ENCODE results near the gene CLMN. TPM values are rescaled to one million over a fixed set of nuclear protein-coding genes. Genes with fewer than 3 reads are reported as not detected.

Gene CLMN
- total and polyA plus RNA-seq, 2 donors (not counting 1 experiment from before 2014, with no cell fraction given) = 9.6 to 51.5 TPM

DNA sequence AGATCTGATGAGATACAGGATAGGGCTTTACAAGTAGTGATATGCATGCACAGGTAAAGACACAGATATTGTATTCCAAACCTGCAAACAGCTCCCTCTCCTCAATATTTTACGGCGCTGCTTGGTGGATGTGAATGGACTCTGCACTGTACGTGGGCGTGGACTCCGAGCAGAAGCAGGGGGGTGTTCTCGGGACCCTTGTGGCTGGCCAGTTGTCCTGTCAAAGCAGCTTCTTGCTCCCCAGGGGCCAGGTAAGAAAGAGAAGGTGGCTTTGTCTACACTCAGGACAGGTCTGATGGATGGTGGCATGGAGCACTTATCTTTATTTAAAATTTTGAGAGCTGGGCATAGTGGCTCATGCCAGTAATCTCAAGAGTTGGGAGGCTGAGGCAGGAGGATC is 29.5 kb upstream of the CLMN start:
- Histone ChIP-seq H3K9ac (ENCODE audit: low read length) (no peak overlapping the region), H3K36me3 (replicated peaks in 1 of 2; ENCODE audit: control extremely low read depth in 1 of 2, control insufficient read depth in 1 of 2, extremely low read depth in 1 of 2, insufficient read depth in 2 of 2, low read length in 1 of 2) (no peaks in the 10 kb centered on the region), H3K79me2 (ENCODE audit: control insufficient read depth, insufficient read depth, low read length) (no peaks in the 10 kb centered on the region), H3K4me2 (replicated peaks; ENCODE audit: low read depth, low read length, poor library complexity, severe bottlenecking) (no peak overlapping the region), H3K27ac (ENCODE audit: low read length in 2 of 2) (no peak overlapping the region), H3K4me1 (ENCODE audit: control insufficient read depth in 2 of 2, insufficient read depth in 2 of 2, low read length in 2 of 2) (peaks cover 5 to 7% of the 10 kb centered on the region in 2 donors), H4K20me1 (ENCODE audit: control insufficient read depth, insufficient read depth, low read length, poor library complexity, severe bottlenecking) (no peaks in the 10 kb centered on the region), H2AFZ (ENCODE audit: insufficient read depth, low read depth, low read length, poor library complexity, severe bottlenecking) (no peak overlapping the region), H3K27me3 (replicated peaks in 1 of 4; ENCODE audit: control extremely low read depth in 1 of 4, control insufficient read depth in 3 of 4, insufficient read depth in 4 of 4, low read length in 3 of 4) (peaks cover 0 to 8% (median 0%) of the 10 kb centered on the region in 4 experiments), H3K9me3 (ENCODE audit: control extremely low read depth in 1 of 3, control insufficient read depth in 2 of 3, insufficient read depth in 1 of 3, low read length in 2 of 3) (peaks cover 0 to 4% (median 0%) of the 10 kb centered on the region in 3 donors), H3K4me3 (ENCODE audit: control extremely low read depth in 1 of 5, extremely low read depth in 1 of 5, insufficient read depth in 1 of 5, low read depth in 2 of 5, low read length in 4 of 5) (no peak overlapping the region)
- no peak for DNase-seq
- CTCF ChIA-PET = interaction anchor here (1.2 to 2.2 kb wide), 2 partner anchors 12 to 19 kb away, joined by 3 to 8 read pairs; no protein-coding TSS in a partner anchor
- TF ChIP-seq, protein P1, sequence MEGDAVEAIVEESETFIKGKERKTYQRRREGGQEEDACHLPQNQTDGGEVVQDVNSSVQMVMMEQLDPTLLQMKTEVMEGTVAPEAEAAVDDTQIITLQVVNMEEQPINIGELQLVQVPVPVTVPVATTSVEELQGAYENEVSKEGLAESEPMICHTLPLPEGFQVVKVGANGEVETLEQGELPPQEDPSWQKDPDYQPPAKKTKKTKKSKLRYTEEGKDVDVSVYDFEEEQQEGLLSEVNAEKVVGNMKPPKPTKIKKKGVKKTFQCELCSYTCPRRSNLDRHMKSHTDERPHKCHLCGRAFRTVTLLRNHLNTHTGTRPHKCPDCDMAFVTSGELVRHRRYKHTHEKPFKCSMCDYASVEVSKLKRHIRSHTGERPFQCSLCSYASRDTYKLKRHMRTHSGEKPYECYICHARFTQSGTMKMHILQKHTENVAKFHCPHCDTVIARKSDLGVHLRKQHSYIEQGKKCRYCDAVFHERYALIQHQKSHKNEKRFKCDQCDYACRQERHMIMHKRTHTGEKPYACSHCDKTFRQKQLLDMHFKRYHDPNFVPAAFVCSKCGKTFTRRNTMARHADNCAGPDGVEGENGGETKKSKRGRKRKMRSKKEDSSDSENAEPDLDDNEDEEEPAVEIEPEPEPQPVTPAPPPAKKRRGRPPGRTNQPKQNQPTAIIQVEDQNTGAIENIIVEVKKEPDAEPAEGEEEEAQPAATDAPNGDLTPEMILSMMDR (IDR thresholded peaks at IDR 0.05) = no peak
- TF ChIP-seq EZH2 (IDR thresholded peaks at IDR 0.05; ENCODE audit: borderline replicate concordance, insufficient read depth, low read depth, low read length, poor library complexity, severe bottlenecking) = no peak
- Mint-ChIP-seq H3K27ac (no peak overlapping the region), H3K9me3 (ENCODE audit: insufficient read depth) (peaks cover 2% of the 10 kb centered on the region), H3K27me3 (peaks cover 29% of the 10 kb centered on the region), H3K4me1 (peaks cover 4% of the 10 kb centered on the region), H3K4me3 (no peak overlapping the region)
- intact Hi-C loops (cut with micrococcal nuclease) = no loop called here
- no peak for ATAC-seq (ENCODE audit: low read depth)
- POLR2A ChIA-PET = no interaction called here
- WGBS (ENCODE audit: insufficient coverage) = 100% methylated on average over 3 of the region's 6 CpGs

GRCh38 chr14:95348395-95349080 is 28.8 kb upstream of the CLMN start:
- H3K4me1 Mint-ChIP-seq = peaks cover under 1% of the 10 kb centered on the region
- DNase-seq (no peak), ATAC-seq (ENCODE audit: low read depth) (no peak)
- TF ChIP-seq, protein P1 (IDR thresholded peaks at IDR 0.05) = no peak
- no peak for TF ChIP-seq EZH2 (IDR thresholded peaks at IDR 0.05; ENCODE audit: borderline replicate concordance, insufficient read depth, low read depth, low read length, poor library complexity, severe bottlenecking)
- Histone ChIP-seq H3K4me3 (ENCODE audit: control extremely low read depth in 1 of 5, extremely low read depth in 1 of 5, insufficient read depth in 1 of 5, low read depth in 2 of 5, low read length in 4 of 5) (no peak overlapping the region), H3K79me2 (ENCODE audit: control insufficient read depth, insufficient read depth, low read length) (no peaks in the 10 kb centered on the region), H3K27ac (ENCODE audit: low read length in 2 of 2) (no peak overlapping the region), H3K4me2 (replicated peaks; ENCODE audit: low read depth, low read length, poor library complexity, severe bottlenecking) (no peak overlapping the region), H3K36me3 (replicated peaks in 1 of 2; ENCODE audit: control extremely low read depth in 1 of 2, control insufficient read depth in 1 of 2, extremely low read depth in 1 of 2, insufficient read depth in 2 of 2, low read length in 1 of 2) (no peaks in the 10 kb centered on the region), H4K20me1 (ENCODE audit: control insufficient read depth, insufficient read depth, low read length, poor library complexity, severe bottlenecking) (no peaks in the 10 kb centered on the region), H3K9ac (ENCODE audit: low read length) (no peak overlapping the region), H2AFZ (ENCODE audit: insufficient read depth, low read depth, low read length, poor library complexity, severe bottlenecking) (no peak overlapping the region), H3K27me3 (replicated peaks in 1 of 4; ENCODE audit: control extremely low read depth in 1 of 4, control insufficient read depth in 3 of 4, insufficient read depth in 4 of 4, low read length in 3 of 4) (peaks cover 0 to 8% (median 0%) of the 10 kb centered on the region in 4 experiments), H3K9me3 (ENCODE audit: control extremely low read depth in 1 of 3, control insufficient read depth in 2 of 3, insufficient read depth in 1 of 3, low read length in 2 of 3) (peaks cover 0 to 4% (median 0%) of the 10 kb centered on the region in 3 donors), H3K4me1 (ENCODE audit: control insufficient read depth in 2 of 2, insufficient read depth in 2 of 2, low read length in 2 of 2) (peaks cover under 1 to 4% of the 10 kb centered on the region in 2 donors)
- intact Hi-C loops (cut with micrococcal nuclease) = no loop called here
- H3K9me3 Mint-ChIP-seq (ENCODE audit: insufficient read depth) = no peaks in the 10 kb centered on the region
- H3K27me3 Mint-ChIP-seq = peaks cover 29% of the 10 kb centered on the region
- 87% methylated on average over 8 of the region's 10 CpGs for WGBS (ENCODE audit: insufficient coverage)
- H3K27ac Mint-ChIP-seq = peak overlapping the region; percentile 7
- POLR2A ChIA-PET = no interaction called here
- CTCF ChIA-PET = interaction anchor here (1.0 kb wide), 1 partner anchor 13 kb away, joined by 4 read pairs; no protein-coding TSS in a partner anchor
- H3K4me3 Mint-ChIP-seq = no peak overlapping the region
